Effector memory CD8-positive, alpha-beta T cell (primary cell): Measurements from ENCODE around the gene RUNDC1.
"Not testable (repeated sequence)": the region's sequence is repeated elsewhere in the genome, so short reads cannot be mapped to it uniquely, and the experiment has no call there.

Experiments used
- ATAC-seq: fragments of 150-1000 bp; cut with Tn5 transposase; replicated peaks from 2 replicates; pipeline ENCODE4 v1.10.0; 2021; ENCODE audit warnings: mild to moderate bottlenecking, moderate library complexity
- DNase-seq, 3 experiments: peaks; one replicate each; pipeline ENCODE4 v3.0.0; 2021
- H3K27ac Mint-ChIP-seq, 2 donors: one replicate each; pipeline ENCODE4 v1.8.0; 2022; ENCODE audit warnings: mild to moderate bottlenecking in 2 of 2, mixed read lengths in 2 of 2, moderate library complexity in 2 of 2
- H3K27me3 Mint-ChIP-seq, 2 donors: one replicate each; pipeline ENCODE4 v1.8.0; 2022; ENCODE audit warnings: mixed read lengths in 2 of 2
- H3K36me3 Mint-ChIP-seq: one replicate; pipeline ENCODE4 v1.8.0; 2022; ENCODE audit warnings: mild to moderate bottlenecking, moderate library complexity, mixed read lengths; ENCODE audit not compliant: insufficient read depth
- H3K4me1 Mint-ChIP-seq, 2 donors: one replicate each; pipeline ENCODE4 v1.8.0; 2022; ENCODE audit warnings: low read depth in 2 of 2, mixed read lengths in 2 of 2
- H3K4me3 Mint-ChIP-seq, 2 donors: one replicate each; pipeline ENCODE4 v1.8.0; 2022; ENCODE audit warnings: mild to moderate bottlenecking in 2 of 2, mixed read lengths in 2 of 2, moderate library complexity in 2 of 2
- H3K9me3 Mint-ChIP-seq, 2 donors: one replicate each; pipeline ENCODE4 v1.8.0; 2022; ENCODE audit warnings: mixed read lengths in 2 of 2

RUNDC1 gene

DNA sequence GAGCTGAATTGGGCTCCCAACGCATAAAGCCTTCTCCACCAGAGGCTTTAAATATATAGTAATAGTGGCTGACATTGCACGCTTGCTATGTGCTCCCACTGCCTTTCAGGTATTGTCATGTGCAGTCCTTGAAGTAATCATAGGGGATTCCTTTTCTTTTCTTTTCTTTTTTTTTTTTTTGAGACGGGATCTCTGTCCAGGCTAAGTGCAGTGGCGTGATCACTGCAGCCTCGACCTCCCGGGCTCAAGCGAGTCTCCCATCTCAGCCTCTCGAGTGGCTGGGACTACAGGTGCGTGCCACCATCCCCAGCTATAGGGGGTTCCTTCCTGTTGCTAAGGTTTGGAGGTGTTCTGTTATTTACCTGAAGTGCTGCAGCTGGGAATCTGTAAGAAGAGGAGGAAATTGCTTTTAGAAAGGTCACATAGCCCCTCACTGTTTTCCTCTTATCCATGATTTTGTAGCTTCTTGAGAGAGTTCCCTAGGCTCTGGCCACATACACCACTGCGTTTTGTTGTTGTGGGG is 18.7 kb downstream of the RUNDC1 start:
- Mint-ChIP-seq H3K4me3 (peak overlapping the region; percentile 92 to 93), H3K4me1 (peaks cover 20 to 23% of the 10 kb centered on the region in 2 donors), H3K27ac (peak overlapping the region; percentile 99), H3K36me3 (peaks cover 60% of the 10 kb centered on the region), H3K27me3 (no peaks in the 10 kb centered on the region), H3K9me3 (no peaks in the 10 kb centered on the region)
- DNase-seq (no peak), ATAC-seq (no peak)

DNA sequence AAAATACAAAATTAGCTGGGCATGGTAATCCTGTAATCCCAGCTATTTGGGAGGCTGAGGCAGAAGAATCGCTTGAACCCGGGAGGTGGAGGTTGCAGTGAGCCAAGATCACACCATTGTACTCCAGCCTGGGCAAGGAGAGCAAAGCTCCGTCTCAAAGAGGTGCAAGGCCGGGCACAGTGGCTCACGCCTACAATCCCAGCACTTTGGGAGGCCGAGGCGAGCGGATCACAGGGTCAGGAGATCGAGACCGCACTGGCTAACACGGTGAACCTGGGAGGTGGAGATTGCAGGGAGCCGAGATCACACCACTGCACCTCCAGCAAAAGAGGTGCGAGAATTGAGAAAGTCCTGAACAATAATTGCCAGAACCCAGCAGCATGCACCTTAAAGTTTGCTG is 20.5 kb downstream of the RUNDC1 start:
- H3K27me3 Mint-ChIP-seq, H3K9me3 Mint-ChIP-seq, DNase-seq, H3K4me3 Mint-ChIP-seq, ATAC-seq: not testable (repeated sequence)
- Mint-ChIP-seq H3K27ac (peak overlapping the region; percentile 41 to 80), H3K36me3 (peaks cover 67% of the 10 kb centered on the region), H3K4me1 (peaks cover 20 to 23% of the 10 kb centered on the region in 2 donors)

DNA sequence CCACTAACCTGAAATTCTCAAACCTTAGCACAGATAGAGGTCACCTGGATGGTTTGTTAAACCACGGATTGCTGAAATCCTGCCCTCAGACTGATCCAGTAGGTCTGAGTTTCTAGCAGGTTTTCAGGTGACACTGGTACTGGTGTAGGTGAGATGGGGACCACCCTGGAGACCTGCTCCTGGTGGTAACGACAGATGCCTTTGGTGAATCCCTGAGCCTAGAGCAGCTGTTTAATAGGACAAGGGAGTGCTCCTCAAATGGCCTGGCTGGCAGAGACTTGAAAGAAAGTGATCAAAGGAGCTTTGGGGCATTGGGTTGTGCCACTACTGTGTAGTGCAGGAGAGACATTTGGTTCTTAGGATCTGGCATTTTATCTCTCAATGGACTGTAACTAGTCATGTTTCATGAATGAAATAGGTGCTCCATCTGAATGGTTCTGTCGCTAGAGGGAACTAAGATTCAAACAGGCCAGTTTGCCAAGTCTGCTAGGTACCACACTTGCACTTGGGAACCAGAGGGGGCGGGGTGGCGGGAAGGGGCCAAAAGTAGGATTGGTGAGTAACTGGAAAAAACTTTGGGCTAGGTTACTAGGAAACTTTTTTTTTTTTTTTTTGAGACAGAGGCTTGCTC is 23.3 kb downstream of the RUNDC1 start:
- H3K4me3 Mint-ChIP-seq, result no peak overlapping the region
- ATAC-seq, result no peak
- peaks cover 19 to 21% of the 10 kb centered on the region in 2 donors for H3K4me1 Mint-ChIP-seq
- H3K27me3 Mint-ChIP-seq, result no peaks in the 10 kb centered on the region
- DNase-seq, result no peak
- peaks cover 60% of the 10 kb centered on the region for H3K36me3 Mint-ChIP-seq
- H3K27ac Mint-ChIP-seq, result peak overlapping the region in 1 of 2 donors; percentile 44
- no peaks in the 10 kb centered on the region for H3K9me3 Mint-ChIP-seq

DNA sequence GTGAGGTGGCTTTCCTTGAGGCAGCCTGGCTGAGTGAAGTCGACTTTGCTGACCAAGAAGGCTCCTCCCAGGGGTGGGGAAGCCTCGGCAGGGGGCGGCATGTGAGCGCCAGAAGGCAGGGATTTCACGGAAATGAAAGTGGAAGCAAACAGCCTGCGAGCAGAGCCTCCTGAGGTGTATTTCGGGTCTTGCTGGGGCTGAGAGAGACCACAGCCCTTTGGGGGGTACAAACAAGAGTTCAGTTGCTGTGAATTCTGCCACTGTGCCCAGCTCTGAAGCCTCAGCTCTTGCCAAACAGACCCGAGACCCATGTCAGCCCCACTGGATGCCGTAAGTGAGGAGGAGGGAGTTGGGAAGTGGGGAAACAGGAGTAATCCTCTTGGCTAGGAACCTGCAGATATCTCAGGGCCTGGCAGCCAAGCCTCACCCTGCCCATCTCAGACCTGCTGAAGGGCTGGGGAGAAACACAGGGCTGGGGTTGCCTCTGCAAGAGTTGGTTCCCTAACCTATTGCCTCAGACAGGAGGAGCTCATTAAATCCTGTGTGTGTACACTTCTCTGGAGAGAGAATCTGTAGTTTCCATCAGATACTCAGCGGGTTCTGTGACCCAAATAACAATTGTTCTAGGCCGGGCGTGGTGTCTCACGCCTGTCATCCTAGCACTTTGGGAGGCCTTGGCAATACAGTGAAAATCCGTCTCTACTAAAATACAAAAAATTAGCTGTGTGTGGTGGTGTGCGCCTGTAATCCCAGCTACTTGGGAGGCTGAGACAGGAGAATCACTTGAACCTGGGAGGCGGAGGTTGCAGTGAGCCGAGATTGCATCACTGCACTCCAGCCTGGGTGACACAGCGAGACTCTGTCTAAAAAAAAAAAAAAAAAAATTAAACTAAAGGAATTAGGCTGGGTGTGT is 26.5 kb downstream of the RUNDC1 start, which contains the start of gene IFI35:
TSS of gene IFI35 (plus strand) at position 146 of the 913 bp plus-strand sequence. CDS start at position 310, 164 bp downstream.
- H3K36me3 Mint-ChIP-seq, result peaks cover 35% of the 10 kb centered on the region
- H3K4me3 Mint-ChIP-seq, result peak within 1 kb of the TSS; percentile 97 to 98
- peak; percentile 98 for ATAC-seq

DNA sequence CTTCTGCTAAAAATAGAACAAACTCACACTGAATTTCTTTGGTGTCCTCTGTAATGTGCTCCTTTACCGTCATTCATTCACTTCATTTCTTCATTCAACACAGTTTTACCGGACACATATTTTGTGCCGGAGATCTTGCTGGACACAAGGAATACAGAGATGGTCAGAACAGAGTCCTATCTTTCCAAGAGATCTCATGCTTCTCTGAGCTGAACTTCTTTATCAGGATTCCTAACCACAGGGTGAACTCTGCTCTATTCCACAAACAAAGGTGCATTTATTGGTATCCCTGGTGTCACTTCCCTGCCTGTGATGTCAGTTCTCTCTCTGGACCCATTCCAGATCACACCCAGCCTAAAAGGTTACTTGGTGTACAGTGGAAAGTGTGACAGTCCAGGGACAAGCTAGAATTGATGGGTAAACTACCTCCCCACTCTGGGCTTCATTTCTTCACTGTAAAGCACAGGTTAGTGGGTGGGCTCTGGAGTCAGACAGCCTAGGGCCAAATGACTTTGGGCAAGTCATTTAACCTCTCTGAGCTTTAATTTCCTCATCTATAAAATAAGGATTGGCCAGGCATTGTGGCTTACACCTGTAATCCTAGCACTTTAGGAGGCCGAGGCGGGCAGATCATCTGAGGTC is 30.4 kb downstream of the RUNDC1 start:
- peak overlapping the region; percentile 22 to 53 for H3K27ac Mint-ChIP-seq
- H3K4me3 Mint-ChIP-seq, result no peak overlapping the region
- no peaks in the 10 kb centered on the region for H3K27me3 Mint-ChIP-seq
- H3K9me3 Mint-ChIP-seq, result no peaks in the 10 kb centered on the region
- H3K36me3 Mint-ChIP-seq, result peaks cover 31% of the 10 kb centered on the region
- DNase-seq (no peak), ATAC-seq (no peak)
- H3K4me1 Mint-ChIP-seq, result peaks cover 16 to 18% of the 10 kb centered on the region in 2 donors

More for the DNA sequence above, 26.5 kb downstream of the RUNDC1 start, which contains the start of gene IFI35:
- peak; percentile 76 to 81 (median 76) for DNase-seq
- peaks cover 12 to 18% of the 10 kb centered on the region in 2 donors for H3K4me1 Mint-ChIP-seq
- peak within 1 kb of the TSS; percentile 96 to 97 for H3K27ac Mint-ChIP-seq
- H3K27me3 Mint-ChIP-seq, result no peaks in the 10 kb centered on the region
- H3K9me3 Mint-ChIP-seq, result no peaks in the 10 kb centered on the region

DNA sequence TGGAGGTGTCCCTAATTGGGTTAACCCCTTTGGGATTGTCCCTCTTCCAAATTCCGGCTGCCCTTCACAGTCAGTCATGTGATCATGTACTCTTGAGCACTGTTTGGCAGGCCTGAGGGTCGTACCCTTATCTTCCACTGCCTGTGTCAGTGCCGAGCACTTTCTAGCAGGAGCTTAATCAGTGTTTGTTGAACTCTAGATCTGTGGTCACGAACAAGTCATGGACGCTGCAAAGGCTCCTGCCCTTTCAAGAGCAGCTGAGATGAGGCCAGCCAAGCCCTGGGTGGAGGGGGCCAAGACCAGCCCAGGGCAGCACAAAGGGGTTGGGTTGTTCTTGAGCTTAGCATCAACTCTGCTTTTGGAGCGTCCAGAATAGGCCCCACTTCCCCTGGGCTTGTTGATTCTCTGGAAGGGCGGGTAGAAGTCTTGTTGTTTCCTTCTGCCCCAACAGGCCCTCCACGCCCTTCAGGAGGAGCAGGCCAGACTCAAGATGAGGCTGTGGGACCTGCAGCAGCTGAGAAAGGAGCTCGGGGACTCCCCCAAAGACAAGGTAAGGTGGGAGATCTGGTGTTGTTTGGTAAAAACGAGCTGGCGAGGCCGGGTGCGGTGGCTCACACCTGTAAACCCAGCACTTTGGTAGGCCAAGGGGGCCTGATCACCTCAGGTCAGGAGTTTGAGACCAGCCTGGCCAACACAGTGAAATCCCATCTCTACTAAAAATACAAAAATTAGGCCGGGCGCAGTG is 31.5 kb downstream of the RUNDC1 start:
- ATAC-seq, result no peak
- no peak overlapping the region for H3K4me3 Mint-ChIP-seq
- H3K27ac Mint-ChIP-seq, result peak overlapping the region; percentile 12 to 65
- no peaks in the 10 kb centered on the region for H3K9me3 Mint-ChIP-seq
- peaks cover 12 to 14% of the 10 kb centered on the region in 2 donors for H3K4me1 Mint-ChIP-seq
- no peak for DNase-seq
- peaks cover 31% of the 10 kb centered on the region for H3K36me3 Mint-ChIP-seq
- no peaks in the 10 kb centered on the region for H3K27me3 Mint-ChIP-seq

DNA sequence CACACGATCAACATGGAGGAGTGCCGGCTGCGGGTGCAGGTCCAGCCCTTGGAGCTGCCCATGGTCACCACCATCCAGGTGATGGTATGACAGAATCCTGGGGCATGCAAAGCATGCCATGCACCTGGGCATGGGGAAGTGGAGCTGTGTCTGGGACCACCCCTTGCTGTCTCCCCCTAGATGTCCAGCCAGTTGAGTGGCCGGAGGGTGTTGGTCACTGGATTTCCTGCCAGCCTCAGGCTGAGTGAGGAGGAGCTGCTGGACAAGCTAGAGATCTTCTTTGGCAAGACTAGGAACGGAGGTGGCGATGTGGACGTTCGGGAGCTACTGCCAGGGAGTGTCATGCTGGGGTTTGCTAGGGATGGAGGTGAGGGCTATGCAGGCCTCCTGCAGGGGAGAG is 32.9 kb downstream of the RUNDC1 start:
- Mint-ChIP-seq H3K9me3 (no peaks in the 10 kb centered on the region), H3K4me3 (no peak overlapping the region), H3K4me1 (peaks cover 10 to 12% of the 10 kb centered on the region in 2 donors), H3K36me3 (peaks cover 31% of the 10 kb centered on the region), H3K27me3 (no peaks in the 10 kb centered on the region), H3K27ac (peak overlapping the region in 1 of 2 donors; percentile 65)
- no peak for DNase-seq
- ATAC-seq, result no peak

DNA sequence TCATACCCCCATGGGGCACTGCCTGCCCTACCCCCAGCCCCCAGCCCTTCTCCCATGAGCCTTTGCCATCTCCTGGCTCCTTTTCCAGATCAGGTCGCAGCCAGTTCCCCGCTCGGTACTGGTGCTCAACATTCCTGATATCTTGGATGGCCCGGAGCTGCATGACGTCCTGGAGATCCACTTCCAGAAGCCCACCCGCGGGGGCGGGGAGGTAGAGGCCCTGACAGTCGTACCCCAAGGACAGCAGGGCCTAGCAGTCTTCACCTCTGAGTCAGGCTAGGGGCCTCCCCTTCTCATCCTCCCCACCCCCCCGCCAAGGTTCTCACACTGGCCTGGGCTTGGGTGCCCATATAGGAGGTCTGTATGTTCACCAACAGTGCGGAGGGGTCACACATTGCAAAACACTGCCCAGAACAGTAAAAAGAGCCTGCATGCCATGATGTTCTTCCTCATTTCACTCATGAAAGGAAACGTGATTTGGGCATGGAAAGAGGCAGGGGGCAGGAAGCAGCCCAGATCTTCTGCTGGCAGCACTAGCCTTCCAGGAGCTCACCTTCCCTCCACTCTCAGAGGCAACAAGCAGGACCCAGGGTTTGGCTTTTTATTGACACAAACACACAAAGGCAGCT is 33.8 kb downstream of the RUNDC1 start:
- no peaks in the 10 kb centered on the region for H3K27me3 Mint-ChIP-seq
- peaks cover 13 to 17% of the 10 kb centered on the region in 2 donors for H3K4me1 Mint-ChIP-seq
- no peaks in the 10 kb centered on the region for H3K9me3 Mint-ChIP-seq
- no peak overlapping the region for H3K4me3 Mint-ChIP-seq
- ATAC-seq (no peak), DNase-seq (no peak)
- H3K27ac Mint-ChIP-seq, result peak overlapping the region; percentile 59 to 65
- peaks cover 35% of the 10 kb centered on the region for H3K36me3 Mint-ChIP-seq

DNA sequence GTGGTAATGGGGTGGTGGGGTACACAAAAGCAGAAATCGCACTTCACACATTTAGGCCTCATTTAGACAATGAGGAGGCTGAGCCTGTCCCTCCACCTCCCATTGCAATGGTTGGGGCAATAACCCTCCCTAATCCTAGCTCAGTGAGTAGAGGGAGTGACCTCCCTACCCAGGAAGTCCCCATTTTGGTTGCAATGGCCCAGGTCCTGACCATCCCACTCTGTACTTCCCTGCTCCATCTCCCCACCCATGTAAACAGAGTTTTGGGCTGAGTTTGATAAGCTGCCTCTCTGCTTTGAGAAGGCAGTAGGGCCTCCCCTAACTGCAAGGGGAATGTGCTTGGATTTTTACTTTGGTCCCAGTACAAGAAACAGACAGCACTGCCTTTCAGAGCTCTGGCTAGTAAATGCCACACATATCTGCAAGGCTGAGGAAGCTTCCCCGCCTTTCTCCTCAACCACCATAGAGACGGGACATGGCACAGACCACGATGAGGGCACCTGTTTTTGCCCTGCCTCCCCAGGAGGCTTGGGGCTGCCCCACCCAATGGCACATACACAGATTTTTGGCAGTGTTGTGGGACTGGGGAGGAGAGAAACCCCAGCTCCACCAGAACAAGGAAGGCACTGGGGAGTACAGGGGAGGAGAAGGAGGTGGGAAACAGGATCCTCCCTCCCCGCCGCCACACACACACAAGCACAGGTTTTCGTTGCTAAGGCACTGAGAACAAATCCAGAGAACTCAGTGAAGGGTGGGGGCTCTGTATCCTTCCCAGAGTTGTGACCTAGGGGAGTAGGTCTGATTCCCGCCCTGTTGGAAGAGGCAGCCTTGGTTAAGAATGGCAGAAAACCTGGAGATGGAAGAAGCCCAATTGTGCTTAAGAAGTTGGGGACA is 34.5 kb downstream of the RUNDC1 start:
- Mint-ChIP-seq H3K27ac (peak overlapping the region in 1 of 2 donors; percentile 59), H3K4me1 (peaks cover 20 to 23% of the 10 kb centered on the region in 2 donors), H3K27me3 (no peaks in the 10 kb centered on the region), H3K4me3 (no peak overlapping the region), H3K36me3 (peaks cover 35% of the 10 kb centered on the region), H3K9me3 (no peaks in the 10 kb centered on the region)
- no peak for DNase-seq
- no peak for ATAC-seq

DNA sequence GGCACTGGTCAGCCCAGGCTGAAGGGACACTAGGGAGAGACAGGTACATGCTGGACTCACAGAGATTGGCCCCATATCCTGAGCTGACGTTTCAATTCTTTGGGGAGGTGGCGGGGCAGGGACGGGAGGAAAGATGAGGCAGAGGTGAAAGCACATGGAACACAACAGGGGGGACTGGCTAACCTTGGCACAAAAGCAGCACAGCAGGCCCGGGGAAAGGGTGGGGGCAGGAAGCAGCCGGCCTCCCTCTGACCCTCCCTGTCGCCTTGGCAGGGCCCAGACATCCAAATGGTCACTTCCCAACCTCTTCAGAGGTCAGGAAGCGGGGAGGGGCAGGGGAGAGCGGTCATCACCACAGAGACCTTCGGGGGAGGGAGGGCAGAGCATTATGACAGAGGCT is 35.2 kb downstream of the RUNDC1 start:
- ATAC-seq (no peak), DNase-seq (no peak)
- peaks cover 38% of the 10 kb centered on the region for H3K36me3 Mint-ChIP-seq
- H3K9me3 Mint-ChIP-seq, result no peaks in the 10 kb centered on the region
- no peaks in the 10 kb centered on the region for H3K27me3 Mint-ChIP-seq
- H3K4me1 Mint-ChIP-seq, result peaks cover 19 to 26% of the 10 kb centered on the region in 2 donors
- no peak overlapping the region for H3K4me3 Mint-ChIP-seq
- H3K27ac Mint-ChIP-seq, result peak overlapping the region in 1 of 2 donors; percentile 59

DNA sequence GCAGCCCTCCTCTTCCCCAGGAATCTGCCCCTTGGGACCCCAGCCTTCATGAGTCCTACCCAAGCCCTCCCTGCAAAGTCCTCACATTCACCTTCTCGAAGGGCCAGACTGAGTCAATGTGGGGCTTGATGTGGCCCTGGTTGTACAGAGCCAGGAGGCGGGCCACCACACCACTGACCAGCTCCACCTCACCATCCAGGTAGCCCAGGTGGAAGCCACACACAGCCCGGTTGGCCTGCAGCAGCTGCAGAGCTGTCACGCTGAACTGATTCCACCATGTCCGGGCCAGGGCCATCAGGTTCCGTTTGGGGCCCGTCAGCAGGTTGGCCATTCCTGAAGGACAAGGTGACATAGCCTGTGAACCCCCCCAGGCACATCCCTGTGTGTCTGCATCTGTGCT is 35.9 kb downstream of the RUNDC1 start:
- no peak for ATAC-seq
- Mint-ChIP-seq H3K9me3 (no peaks in the 10 kb centered on the region), H3K27ac (peak overlapping the region in 1 of 2 donors; percentile 59), H3K27me3 (no peaks in the 10 kb centered on the region), H3K4me3 (no peak overlapping the region), H3K36me3 (peaks cover 41% of the 10 kb centered on the region), H3K4me1 (peaks cover 22 to 30% of the 10 kb centered on the region in 2 donors)
- no peak for DNase-seq
